ENCODE measurements around the gene TRIL. TPM values are rescaled to one million over a fixed set of nuclear protein-coding genes. Genes with fewer than 3 reads are reported as not detected.

TRIL gene
- total and polyA plus RNA-seq, 9 of the 15 experiments (the other 6 are each of a cell fraction or from before 2014, with no cell fraction given): not detected

- Histone ChIP-seq H3K9me3 (replicated peaks; ENCODE audit: control insufficient read depth, insufficient read depth, low read depth, low read length) (no peaks in the 10 kb centered on the region), H4K20me1 (replicated peaks; ENCODE audit: control insufficient read depth, insufficient read depth, low read length) (no peaks in the 10 kb centered on the region), H3K4me1 (replicated peaks in 1 of 2; ENCODE audit: control insufficient read depth in 2 of 2, insufficient read depth in 2 of 2, low read length in 2 of 2) (no peaks in the 10 kb centered on the region; a peak in 1 of 5 replicates), H3K27ac (ENCODE audit: extremely low read depth, low read depth, low read length) (no peak overlapping the region), H3K9ac (ENCODE audit: insufficient read depth in 1 of 2, low read depth in 2 of 2, low read length in 2 of 2) (no peak overlapping the region), H3K36me3 (ENCODE audit: control insufficient read depth, insufficient read depth, low read length) (no peaks in the 10 kb centered on the region), H2AFZ (ENCODE audit: low read depth, low read length) (0 out of 2 replicates have a peak overlapping the region, but pooled peaks have one; percentile 27), H3K9me1 (ENCODE audit: control insufficient read depth, insufficient read depth, low read length) (no peaks in the 10 kb centered on the region), H3K27me3 (ENCODE audit: control insufficient read depth in 2 of 2, insufficient read depth in 2 of 2, low read length in 2 of 2) (no peaks in the 10 kb centered on the region), H3K4me3 (no peak overlapping the region), H3K79me2 (ENCODE audit: control insufficient read depth, insufficient read depth, low read length) (no peaks in the 10 kb centered on the region), H3K4me2 (ENCODE audit: insufficient read depth, low read length) (no peak overlapping the region)
- no TSS peak for BruUV-seq (replicated peaks)
- in situ Hi-C loops (cut with MboI): no loop called here
- POLR2A ChIA-PET: no interaction called here
- CTCF ChIA-PET (ENCODE audit: low intra/inter-chr PET ratio): no interaction called here
- DNase-seq (ENCODE audit: extremely low read depth in 1 of 4, low spot score in 3 of 4): peak in 2 of 4 experiments; percentile 10 to 11
- intact Hi-C loops (cut with micrococcal nuclease): no loop called here
- peak; percentile 63; the same call in 2 of the 3 replicates for ATAC-seq
- 0% methylated on average over 4 of the region's 4 CpGs for WGBS (ENCODE audit: insufficient coverage, low coverage, missing lambda C conversion rate)
- TF ChIP-seq NFATC3 (IDR thresholded peaks at IDR 0.05): no peak
- TF ChIP-seq MAFK (IDR thresholded peaks at IDR 0.05; ENCODE audit: low read length): peak; percentile 50; the same call in 1 of the 2 replicates
- peak; percentile 80 for TF ChIP-seq NFE2 (IDR thresholded peaks at IDR 0.05; ENCODE audit: low read depth)
- no peak for TF ChIP-seq ATF6 (CRISPR knock-in tag; IDR thresholded peaks at IDR 0.05)
- TF ChIP-seq CCAR2 (IDR thresholded peaks at IDR 0.05; ENCODE audit: low read depth, low read length): no peak
- TF ChIP-seq, protein P1, sequence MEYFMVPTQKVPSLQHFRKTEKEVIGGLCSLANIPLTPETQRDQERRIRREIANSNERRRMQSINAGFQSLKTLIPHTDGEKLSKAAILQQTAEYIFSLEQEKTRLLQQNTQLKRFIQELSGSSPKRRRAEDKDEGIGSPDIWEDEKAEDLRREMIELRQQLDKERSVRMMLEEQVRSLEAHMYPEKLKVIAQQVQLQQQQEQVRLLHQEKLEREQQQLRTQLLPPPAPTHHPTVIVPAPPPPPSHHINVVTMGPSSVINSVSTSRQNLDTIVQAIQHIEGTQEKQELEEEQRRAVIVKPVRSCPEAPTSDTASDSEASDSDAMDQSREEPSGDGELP (CRISPR knock-in tag; IDR thresholded peaks at IDR 0.05; ENCODE audit: borderline replicate concordance): peak; percentile 69
- no peak for TF ChIP-seq ZNF717 (CRISPR knock-in tag; IDR thresholded peaks at IDR 0.05)
- TF ChIP-seq RHOXF2B (CRISPR knock-in tag; conservative IDR thresholded peaks at IDR 0.05): no peak
- TF ChIP-seq MAFF (IDR thresholded peaks at IDR 0.05; ENCODE audit: low read length): peak; percentile 77
- TF ChIP-seq NFE2L1 (tag; IDR thresholded peaks at IDR 0.05; ENCODE audit: borderline replicate concordance, low read depth): peak; percentile 77
- TF ChIP-seq, protein P2, sequence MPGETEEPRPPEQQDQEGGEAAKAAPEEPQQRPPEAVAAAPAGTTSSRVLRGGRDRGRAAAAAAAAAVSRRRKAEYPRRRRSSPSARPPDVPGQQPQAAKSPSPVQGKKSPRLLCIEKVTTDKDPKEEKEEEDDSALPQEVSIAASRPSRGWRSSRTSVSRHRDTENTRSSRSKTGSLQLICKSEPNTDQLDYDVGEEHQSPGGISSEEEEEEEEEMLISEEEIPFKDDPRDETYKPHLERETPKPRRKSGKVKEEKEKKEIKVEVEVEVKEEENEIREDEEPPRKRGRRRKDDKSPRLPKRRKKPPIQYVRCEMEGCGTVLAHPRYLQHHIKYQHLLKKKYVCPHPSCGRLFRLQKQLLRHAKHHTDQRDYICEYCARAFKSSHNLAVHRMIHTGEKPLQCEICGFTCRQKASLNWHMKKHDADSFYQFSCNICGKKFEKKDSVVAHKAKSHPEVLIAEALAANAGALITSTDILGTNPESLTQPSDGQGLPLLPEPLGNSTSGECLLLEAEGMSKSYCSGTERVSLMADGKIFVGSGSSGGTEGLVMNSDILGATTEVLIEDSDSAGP (CRISPR knock-in tag; IDR thresholded peaks at IDR 0.05): peak; percentile 67; the same call in 1 of the 2 replicates
- TF ChIP-seq ZNF316 (IDR thresholded peaks at IDR 0.05): peak; percentile 41
- peak; percentile 59; the same call in 1 of the 2 replicates for TF ChIP-seq C11orf30 (IDR thresholded peaks at IDR 0.05; ENCODE audit: low read depth)
- TF ChIP-seq POLR2B (IDR thresholded peaks at IDR 0.05; ENCODE audit: low read depth, partially characterized antibody): no peak
- TF ChIP-seq MCM7 (IDR thresholded peaks at IDR 0.05): no peak
- TF ChIP-seq MAFG (tag; conservative IDR thresholded peaks at IDR 0.05): peak; percentile 80
- FAIRE-seq: no peak
Observed at GRCh38 chr7:28984631-28985030, 26.5 kb upstream of the TRIL start.

Data from K562 (cell line).